Thyroid gland (tissue), 4 donors: Measurements from ENCODE around the gene WDR90.

Experiments
- POLR2A ChIP-seq, 2 donors: fragments of 450-650 bp; IDR thresholded peaks; one replicate each; pipeline ENCODE4 v1.6.1; 2017; ENCODE audit warnings: antibody characterized with exemption in 2 of 2, mild to moderate bottlenecking in 2 of 2, moderate library complexity in 1 of 2
- TF ChIP-seq, protein P1 (sequence below), 6 experiments: fragments of 200-600 bp in 3 of 6; fragments of 450-650 bp in 3 of 6; sonication (generic) in 3 of 6; IDR thresholded peaks; one replicate each; pipeline ENCODE4 v1.5.1; 2016 to 2019; ENCODE audit warnings: antibody characterized with exemption in 6 of 6, mild to moderate bottlenecking in 2 of 6, inconsistent platforms in 1 of 6, moderate library complexity in 1 of 6

GRCh38 chr16:634051-634670 lies 15.0 kb upstream of the WDR90 start:
- TF ChIP-seq, protein P1, sequence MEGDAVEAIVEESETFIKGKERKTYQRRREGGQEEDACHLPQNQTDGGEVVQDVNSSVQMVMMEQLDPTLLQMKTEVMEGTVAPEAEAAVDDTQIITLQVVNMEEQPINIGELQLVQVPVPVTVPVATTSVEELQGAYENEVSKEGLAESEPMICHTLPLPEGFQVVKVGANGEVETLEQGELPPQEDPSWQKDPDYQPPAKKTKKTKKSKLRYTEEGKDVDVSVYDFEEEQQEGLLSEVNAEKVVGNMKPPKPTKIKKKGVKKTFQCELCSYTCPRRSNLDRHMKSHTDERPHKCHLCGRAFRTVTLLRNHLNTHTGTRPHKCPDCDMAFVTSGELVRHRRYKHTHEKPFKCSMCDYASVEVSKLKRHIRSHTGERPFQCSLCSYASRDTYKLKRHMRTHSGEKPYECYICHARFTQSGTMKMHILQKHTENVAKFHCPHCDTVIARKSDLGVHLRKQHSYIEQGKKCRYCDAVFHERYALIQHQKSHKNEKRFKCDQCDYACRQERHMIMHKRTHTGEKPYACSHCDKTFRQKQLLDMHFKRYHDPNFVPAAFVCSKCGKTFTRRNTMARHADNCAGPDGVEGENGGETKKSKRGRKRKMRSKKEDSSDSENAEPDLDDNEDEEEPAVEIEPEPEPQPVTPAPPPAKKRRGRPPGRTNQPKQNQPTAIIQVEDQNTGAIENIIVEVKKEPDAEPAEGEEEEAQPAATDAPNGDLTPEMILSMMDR (IDR thresholded peaks at IDR 0.05): no peak
- no peak for TF ChIP-seq POLR2A (IDR thresholded peaks at IDR 0.05)
